ENCODE data around the gene RAD23B. TPM values are rescaled to one million over a fixed set of nuclear protein-coding genes. Genes with fewer than 3 reads are reported as not detected.

The RAD23B gene
- total RNA-seq, 1 experiment from 2014 or later, result 251 TPM

DNA sequence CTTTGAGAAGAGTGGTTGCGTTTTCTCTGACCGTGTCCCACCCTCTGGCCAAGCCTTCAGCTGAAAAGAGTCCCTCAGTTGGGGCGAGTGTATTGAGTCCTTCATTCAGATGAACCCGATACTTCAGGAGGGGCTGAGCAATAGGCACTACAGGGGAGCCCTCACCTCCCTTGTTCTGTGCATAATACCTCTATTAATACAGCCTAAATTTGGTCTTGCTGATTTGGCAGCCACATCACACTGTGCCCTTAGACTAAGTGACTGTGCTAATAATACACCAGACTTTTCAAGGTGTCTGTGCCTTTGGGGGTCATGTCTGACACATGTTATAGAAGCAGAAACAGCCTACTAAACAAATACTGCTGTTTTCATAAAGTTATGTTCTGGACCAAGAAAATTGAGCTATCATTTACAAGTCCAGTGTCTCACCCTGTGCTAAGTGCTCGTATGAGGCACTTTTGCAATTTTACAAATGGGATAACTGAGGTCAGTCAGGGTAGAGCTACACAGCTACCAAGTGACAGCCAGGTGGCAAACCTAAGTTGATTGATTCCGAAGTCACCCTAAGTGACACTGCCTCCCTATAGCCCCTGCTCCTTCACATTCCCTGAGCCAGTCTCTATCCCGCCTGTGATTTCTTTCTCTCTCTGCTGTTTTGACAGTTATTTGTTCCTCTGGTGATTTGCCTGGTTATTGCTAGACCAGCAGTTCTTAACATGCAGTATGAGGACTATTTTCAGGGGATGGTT, 56.0 kb downstream of the RAD23B start:
- ChIA-PET CTCF (no interaction called here), POLR2A (no interaction called here)
- intact Hi-C loops (cut with micrococcal nuclease), result no loop called here

GRCh38 chr9:107340920-107341632, 58.0 kb downstream of the RAD23B start:
- Histone ChIP-seq H3K9me2 (ENCODE audit: insufficient read depth) (no peaks in the 10 kb centered on the region), H3K9me3 (ENCODE audit: control insufficient read depth in 1 of 2, insufficient read depth in 1 of 2, low read depth in 1 of 2, low read length in 2 of 2) (no peaks in the 10 kb centered on the region), H4K20me1 (ENCODE audit: insufficient read depth) (no peaks in the 10 kb centered on the region), H3K4me1 (ENCODE audit: control insufficient read depth in 1 of 2, insufficient read depth in 2 of 2, low read length in 2 of 2) (peaks cover 3 to 18% of the 10 kb centered on the region in 2 experiments; a peak in 3 of 4 replicates), H3K27ac (ENCODE audit: low read depth, low read length) (peak overlapping the region; percentile 47), H3K4me2 (ENCODE audit: low read length) (peak overlapping the region; percentile 24; the same call in 1 of the 2 replicates), H3K4me3 (replicated peaks in 1 of 2; ENCODE audit: low read depth in 1 of 2, low read length in 2 of 2) (no peak overlapping the region), H3K36me3 (ENCODE audit: control insufficient read depth in 1 of 2, insufficient read depth in 2 of 2, low read length in 2 of 2) (peaks cover 10 to 49% of the 10 kb centered on the region in 2 experiments; a peak in 3 of 4 replicates), H3K9ac (ENCODE audit: low read length) (0 out of 2 replicates have a peak overlapping the region, but pooled peaks have one; percentile 23), H3K79me2 (ENCODE audit: insufficient read depth, low read length) (peaks cover 18% of the 10 kb centered on the region), H3K27me3 (ENCODE audit: insufficient read depth, low read length) (no peaks in the 10 kb centered on the region), H2AFZ (ENCODE audit: low read depth, low read length, poor library complexity, severe bottlenecking) (no peak overlapping the region)
- RAD21 ChIA-PET (ENCODE audit: low non-redundant PET in 1 of 2, low total read pairs in 2 of 2, uncharacterized antibody in 2 of 2, unreplicated experiment in 2 of 2), result interaction anchor here in 1 of 2 experiments (0.5 kb wide), 1 partner anchor 91 kb away, joined by 3 read pairs; no protein-coding TSS in a partner anchor
- BruUV-seq (replicated peaks), result no TSS peak
- ATAC-seq (peak; percentile 83), DNase-seq (ENCODE audit: low read depth, low spot score) (peak; percentile 46)
- CTCF ChIA-PET, result interaction anchor here (0.6 to 2.6 kb wide), 12 partner anchors 8 to 199 kb away, joined by 3 to 7 read pairs (median 4); no protein-coding TSS in a partner anchor
- POLR2A ChIA-PET, result no interaction called here
- intact Hi-C loops (cut with micrococcal nuclease), result loop anchor here (1.0 kb wide), 1 partner anchor 204 kb away; no protein-coding TSS in a partner anchor
- TF ChIP-seq, protein P1, sequence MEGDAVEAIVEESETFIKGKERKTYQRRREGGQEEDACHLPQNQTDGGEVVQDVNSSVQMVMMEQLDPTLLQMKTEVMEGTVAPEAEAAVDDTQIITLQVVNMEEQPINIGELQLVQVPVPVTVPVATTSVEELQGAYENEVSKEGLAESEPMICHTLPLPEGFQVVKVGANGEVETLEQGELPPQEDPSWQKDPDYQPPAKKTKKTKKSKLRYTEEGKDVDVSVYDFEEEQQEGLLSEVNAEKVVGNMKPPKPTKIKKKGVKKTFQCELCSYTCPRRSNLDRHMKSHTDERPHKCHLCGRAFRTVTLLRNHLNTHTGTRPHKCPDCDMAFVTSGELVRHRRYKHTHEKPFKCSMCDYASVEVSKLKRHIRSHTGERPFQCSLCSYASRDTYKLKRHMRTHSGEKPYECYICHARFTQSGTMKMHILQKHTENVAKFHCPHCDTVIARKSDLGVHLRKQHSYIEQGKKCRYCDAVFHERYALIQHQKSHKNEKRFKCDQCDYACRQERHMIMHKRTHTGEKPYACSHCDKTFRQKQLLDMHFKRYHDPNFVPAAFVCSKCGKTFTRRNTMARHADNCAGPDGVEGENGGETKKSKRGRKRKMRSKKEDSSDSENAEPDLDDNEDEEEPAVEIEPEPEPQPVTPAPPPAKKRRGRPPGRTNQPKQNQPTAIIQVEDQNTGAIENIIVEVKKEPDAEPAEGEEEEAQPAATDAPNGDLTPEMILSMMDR (IDR thresholded peaks at IDR 0.05 in 2 of 3, conservative IDR thresholded peaks at IDR 0.05 in 1 of 3; ENCODE audit: borderline replicate concordance in 1 of 3, insufficient read depth in 1 of 3, low read depth in 2 of 3, low read length in 2 of 3), result peak; percentile 71 to 95 (median 94)
- TF ChIP-seq CBX3 (IDR thresholded peaks at IDR 0.05; ENCODE audit: low read depth) (peak; percentile 74), FOSL1 (IDR thresholded peaks at IDR 0.05; ENCODE audit: low read depth) (no peak), RAD21 (IDR thresholded peaks at IDR 0.05; ENCODE audit: low read depth) (peak; percentile 81), SRF (IDR thresholded peaks at IDR 0.05; ENCODE audit: low read depth) (no peak), EGR1 (IDR thresholded peaks at IDR 0.05; ENCODE audit: low read depth) (no peak), ZFX (IDR thresholded peaks at IDR 0.05) (no peak), MAX (IDR thresholded peaks at IDR 0.05) (peak; percentile 64; the same call in 1 of the 2 replicates), SP1 (IDR thresholded peaks at IDR 0.05; ENCODE audit: low read depth) (peak; percentile 58), JUND (IDR thresholded peaks at IDR 0.05) (peak; percentile 21; the same call in 1 of the 2 replicates), POLR2AphosphoS5 (IDR thresholded peaks at IDR 0.05; ENCODE audit: low read depth, low read length) (peak; percentile 10; the same call in 1 of the 2 replicates)

More for the DNA sequence above, 56.0 kb downstream of the RAD23B start:
- ATAC-seq (no peak), DNase-seq (ENCODE audit: low read depth, low spot score) (no peak)
- H3K9me3 ChIP-seq (ENCODE audit: control insufficient read depth in 1 of 2, insufficient read depth in 1 of 2, low read depth in 1 of 2, low read length in 2 of 2), result no peaks in the 10 kb centered on the region
- peaks cover 3 to 18% of the 10 kb centered on the region in 2 experiments; a peak in 3 of 4 replicates for H3K4me1 ChIP-seq (ENCODE audit: control insufficient read depth in 1 of 2, insufficient read depth in 2 of 2, low read length in 2 of 2)
- RAD21 ChIA-PET (ENCODE audit: low non-redundant PET in 1 of 2, low total read pairs in 2 of 2, uncharacterized antibody in 2 of 2, unreplicated experiment in 2 of 2), result no interaction called here
- no TSS peak for BruUV-seq (replicated peaks)
- peaks cover 38% of the 10 kb centered on the region for H3K79me2 ChIP-seq (ENCODE audit: insufficient read depth, low read length)
- H3K9me2 ChIP-seq (ENCODE audit: insufficient read depth), result no peaks in the 10 kb centered on the region
- H3K9ac ChIP-seq (ENCODE audit: low read length), result no peak overlapping the region
- H3K4me2 ChIP-seq (ENCODE audit: low read length), result no peak overlapping the region
- no peaks in the 10 kb centered on the region for H3K27me3 ChIP-seq (ENCODE audit: insufficient read depth, low read length)
- H3K27ac ChIP-seq (ENCODE audit: low read depth, low read length), result no peak overlapping the region
- H4K20me1 ChIP-seq (ENCODE audit: insufficient read depth), result no peaks in the 10 kb centered on the region; the same call in 1 of the 2 replicates
- H2AFZ ChIP-seq (ENCODE audit: low read depth, low read length, poor library complexity, severe bottlenecking), result no peak overlapping the region
- no peak overlapping the region for H3K4me3 ChIP-seq (replicated peaks in 1 of 2; ENCODE audit: low read depth in 1 of 2, low read length in 2 of 2)
- TF ChIP-seq MAX (IDR thresholded peaks at IDR 0.05) (no peak), POLR2AphosphoS5 (IDR thresholded peaks at IDR 0.05; ENCODE audit: low read depth, low read length) (peak; percentile 44; the same call in 1 of the 2 replicates), EGR1 (IDR thresholded peaks at IDR 0.05; ENCODE audit: low read depth) (no peak)
- peaks cover 17 to 64% of the 10 kb centered on the region in 2 experiments; a peak in 3 of 4 replicates for H3K36me3 ChIP-seq (ENCODE audit: control insufficient read depth in 1 of 2, insufficient read depth in 2 of 2, low read length in 2 of 2)
